Endothelial cell of umbilical vein (primary cell): ENCODE measurements around the gene BNC2. TPM values are rescaled to one million over a fixed set of nuclear protein-coding genes. Genes with fewer than 3 reads are reported as not detected.

Source experiments
- BruUV-seq: library from RNA; stranded (reverse); fragments of 400-500 nt; replicated peaks from 2 replicates; lab custom pipeline; 2021; lab: Mats Ljungman, UMichigan
- CTCF ChIA-PET: fragments of 300-600, 350-600 bp; sonication (Branson Sonifier 250); formaldehyde crosslinking; loops from one replicate; lab custom pipeline; 2021; ENCODE audit warnings: antibody characterized with exemption, inconsistent platforms; lab: Charles Lee
- POLR2A ChIA-PET: fragments of 300-600, 350-600 bp; sonication (Branson Sonifier 250); formaldehyde crosslinking; loops from one replicate; lab custom pipeline; 2021; ENCODE audit warnings: antibody characterized with exemption, inconsistent platforms; lab: Charles Lee
- DNase-seq: peaks from one replicate; pipeline ENCODE4 v3.0.0-alpha.2; 2011; ENCODE audit warnings: low read depth, low spot score
- FAIRE-seq: peaks from 2 replicates; lab custom pipeline; 2011; peaks lifted over from hg19 to GRCh38; lab: Jason Lieb, UNC
- H2AFZ ChIP-seq: 2 replicates; pipeline ENCODE4 v1.6.0; 2012; ENCODE audit warnings: low read depth, low read length, control low read depth, inconsistent platforms
- H3K27ac ChIP-seq: 2 replicates; pipeline ENCODE4 v1.5.1; 2011; ENCODE audit warnings: low read depth, mild to moderate bottlenecking, control low read depth, low read length, moderate library complexity; ENCODE audit not compliant: insufficient read depth
- H3K27me3 ChIP-seq, 2 experiments: 2 replicates each; pipeline versions ENCODE4 v1.6.0 to v1.6.1; 2011; ENCODE audit warnings: low read length in 2 of 2, mixed read lengths in 1 of 2; ENCODE audit not compliant: control insufficient read depth in 2 of 2, insufficient read depth in 2 of 2
- H3K36me3 ChIP-seq, 2 experiments: 2 replicates in 1 of 2; 3 replicates in 1 of 2; pipeline ENCODE4 v1.5.1; 2011; ENCODE audit warnings: low read length in 2 of 2, mild to moderate bottlenecking in 1 of 2, moderate library complexity in 1 of 2; ENCODE audit not compliant: control insufficient read depth in 2 of 2, insufficient read depth in 2 of 2; ENCODE audit errors: extremely low read depth in 1 of 2
- H3K4me1 ChIP-seq: 3 replicates; pipeline ENCODE4 v1.5.1; 2011; ENCODE audit warnings: mild to moderate bottlenecking, low read length; ENCODE audit not compliant: control insufficient read depth, insufficient read depth; ENCODE audit errors: extremely low read depth
- H3K4me2 ChIP-seq: 2 replicates; pipeline ENCODE4 v1.6.1; 2011; ENCODE audit warnings: low read length, control low read depth, mixed read lengths; ENCODE audit not compliant: insufficient read depth
- H3K4me3 ChIP-seq, 3 experiments: fragments of 200-600 bp in 1 of 3; sonication (generic), shearing (Covaris generic) in 1 of 3; replicated peaks in 1 of 3; 2 replicates each; pipeline ENCODE4 v1.5.1; 2011 to 2016; ENCODE audit warnings: control low read depth in 3 of 3, low read length in 3 of 3, mild to moderate bottlenecking in 2 of 3, inconsistent platforms in 1 of 3, low read depth in 1 of 3, moderate library complexity in 1 of 3; ENCODE audit not compliant: insufficient read depth in 1 of 3
- H3K79me2 ChIP-seq: 2 replicates; pipeline ENCODE4 v1.6.0; 2012; ENCODE audit warnings: low read length, inconsistent platforms; ENCODE audit not compliant: control insufficient read depth, insufficient read depth
- H3K9ac ChIP-seq: replicated peaks from 2 replicates; pipeline ENCODE3; 2011; ENCODE audit warnings: low read length, control low read depth; ENCODE audit not compliant: insufficient read depth; ENCODE audit errors: extremely low read depth
- H3K9me1 ChIP-seq: replicated peaks from 3 replicates; pipeline ENCODE4 v1.6.0; 2011; ENCODE audit warnings: mild to moderate bottlenecking, low read length; ENCODE audit not compliant: control insufficient read depth, insufficient read depth; ENCODE audit errors: extremely low read depth
- H3K9me3 ChIP-seq: replicated peaks from 2 replicates; pipeline ENCODE4 v1.5.1; 2012; ENCODE audit warnings: low read length, inconsistent platforms; ENCODE audit not compliant: control insufficient read depth, insufficient read depth
- H4K20me1 ChIP-seq: replicated peaks from 2 replicates; pipeline ENCODE3; 2011; ENCODE audit warnings: mild to moderate bottlenecking, low read length; ENCODE audit not compliant: control insufficient read depth, insufficient read depth; ENCODE audit errors: extremely low read depth
- EZH2 ChIP-seq: IDR thresholded peaks from 2 replicates; pipeline ENCODE4 v1.6.1; 2012; ENCODE audit warnings: borderline replicate concordance, low read depth, mild to moderate bottlenecking, moderate library complexity, low read length, inconsistent platforms; ENCODE audit not compliant: severe bottlenecking
- FOS ChIP-seq: IDR thresholded peaks from 2 replicates; pipeline ENCODE4 v1.6.1; 2011; ENCODE audit warnings: mild to moderate bottlenecking, low read length, moderate library complexity, borderline replicate concordance; ENCODE audit not compliant: insufficient read depth
- GATA2 ChIP-seq: IDR thresholded peaks from 2 replicates; pipeline ENCODE4 v1.7.0; 2011; ENCODE audit warnings: low read depth, mild to moderate bottlenecking, moderate library complexity, mixed read lengths, low read length; ENCODE audit not compliant: insufficient read length, insufficient read depth
- JUN ChIP-seq: IDR thresholded peaks from 2 replicates; pipeline ENCODE4 v1.6.1; 2011; ENCODE audit warnings: borderline replicate concordance, low read depth; ENCODE audit not compliant: insufficient read length, insufficient read depth
- MAX ChIP-seq: IDR thresholded peaks from 2 replicates; pipeline ENCODE4 v1.6.1; 2011; ENCODE audit not compliant: insufficient read depth, insufficient read length
- MYC ChIP-seq: IDR thresholded peaks from one replicate; pipeline ENCODE4 v1.6.1; 2011; ENCODE audit warnings: mild to moderate bottlenecking, low read depth, low read length
- POLR2A ChIP-seq: IDR thresholded peaks from 2 replicates; pipeline ENCODE4 v1.6.1; 2012; ENCODE audit warnings: low read depth, mild to moderate bottlenecking, control low read depth, low read length
- POLR2AphosphoS5 ChIP-seq: IDR thresholded peaks from 2 replicates; pipeline ENCODE4 v1.6.1; 2012; ENCODE audit warnings: low read depth, mild to moderate bottlenecking, control low read depth, low read length, moderate library complexity; ENCODE audit not compliant: insufficient read depth
- dilution Hi-C: fragments of 300-500 bp; cut with MboI; formaldehyde crosslinking; loops from one replicate; pipeline ENCODE4 v1.15.0; 2019; ENCODE audit warnings: low sequenced_read_pairs; ENCODE audit not compliant: extremely low pct_ligation_motif_present
- intact Hi-C: fragments of 100-400 bp; cut with micrococcal nuclease; formaldehyde crosslinking; loops from one replicate; pipeline ENCODE4 v1.10.0; 2022
- polyA plus RNA-seq, 4 experiments: library from polyadenylated mRNA; depleted of rRNA in 3 of 4; stranded (reverse) in 3 of 4; unstranded in 1 of 4; fragments of >200 nt; gene quantifications; 2 replicates each; pipeline versions ENCODE4 v1.2.1 to v1.2.3, GENCODE V29; 2011 to 2012; ENCODE audit warnings: missing spikeins in 1 of 4
- total RNA-seq: library from RNA; stranded (reverse); gene quantifications from 2 replicates; pipeline ENCODE4 v1.2.3, GENCODE V29; 2021
- TF ChIP-seq, protein P1 (sequence below), 2 donors: IDR thresholded peaks; 1 replicate in 1 of 2; 2 replicates in 1 of 2; pipeline ENCODE4 v1.5.1; 2011; ENCODE audit warnings: low read length in 2 of 2, mild to moderate bottlenecking in 2 of 2, moderate library complexity in 2 of 2, control low read depth in 1 of 2, inconsistent platforms in 1 of 2, low read depth in 1 of 2; ENCODE audit not compliant: insufficient read depth in 1 of 2; ENCODE audit errors: extremely low read depth in 1 of 2

BNC2 gene
- total and polyA plus RNA-seq, 2 donors (not counting 3 experiments of a cell fraction or from before 2014, with no cell fraction given), result 12.1 to 34.3 TPM

DNA sequence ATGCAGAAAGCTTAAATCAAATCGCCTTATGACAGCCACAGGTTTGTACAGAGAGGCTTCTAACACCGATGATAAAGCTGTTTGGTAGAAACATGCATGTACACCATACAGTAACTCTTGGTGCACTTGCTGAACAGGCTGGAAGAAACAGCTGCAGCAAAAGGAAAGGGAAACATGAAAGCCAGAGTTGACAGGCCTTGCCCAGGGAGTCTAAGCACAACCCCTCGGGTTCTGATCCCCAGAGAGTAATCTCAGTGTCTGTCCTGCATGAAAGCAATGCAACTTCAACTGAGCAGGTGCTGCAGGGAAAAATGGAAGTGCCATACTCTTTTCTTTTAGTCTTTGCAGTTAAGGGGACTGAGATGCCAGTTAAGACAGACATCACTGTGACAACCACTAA is 419.9 kb downstream of the BNC2 start:
- ChIA-PET CTCF (no interaction called here), POLR2A (no interaction called here)
- no peaks in the 10 kb centered on the region for H3K36me3 ChIP-seq
- FAIRE-seq (no peak), DNase-seq (no peak)
- no peak overlapping the region for H2AFZ ChIP-seq
- H3K9me3 ChIP-seq, result no peaks in the 10 kb centered on the region
- no peak overlapping the region for H3K9ac ChIP-seq
- intact Hi-C loops, result no loop called here
- H3K4me1 ChIP-seq, result no peaks in the 10 kb centered on the region
- dilution Hi-C loops, result no loop called here
- no peaks in the 10 kb centered on the region for H4K20me1 ChIP-seq
- no peak overlapping the region for H3K4me2 ChIP-seq
- no peaks in the 10 kb centered on the region for H3K79me2 ChIP-seq
- no peak overlapping the region for H3K27ac ChIP-seq
- H3K4me3 ChIP-seq, result no peak overlapping the region
- TF ChIP-seq POLR2A, result no peak
- TF ChIP-seq MYC, result no peak
- TF ChIP-seq FOS, result no peak
- TF ChIP-seq GATA2, result no peak
- TF ChIP-seq, protein P1, sequence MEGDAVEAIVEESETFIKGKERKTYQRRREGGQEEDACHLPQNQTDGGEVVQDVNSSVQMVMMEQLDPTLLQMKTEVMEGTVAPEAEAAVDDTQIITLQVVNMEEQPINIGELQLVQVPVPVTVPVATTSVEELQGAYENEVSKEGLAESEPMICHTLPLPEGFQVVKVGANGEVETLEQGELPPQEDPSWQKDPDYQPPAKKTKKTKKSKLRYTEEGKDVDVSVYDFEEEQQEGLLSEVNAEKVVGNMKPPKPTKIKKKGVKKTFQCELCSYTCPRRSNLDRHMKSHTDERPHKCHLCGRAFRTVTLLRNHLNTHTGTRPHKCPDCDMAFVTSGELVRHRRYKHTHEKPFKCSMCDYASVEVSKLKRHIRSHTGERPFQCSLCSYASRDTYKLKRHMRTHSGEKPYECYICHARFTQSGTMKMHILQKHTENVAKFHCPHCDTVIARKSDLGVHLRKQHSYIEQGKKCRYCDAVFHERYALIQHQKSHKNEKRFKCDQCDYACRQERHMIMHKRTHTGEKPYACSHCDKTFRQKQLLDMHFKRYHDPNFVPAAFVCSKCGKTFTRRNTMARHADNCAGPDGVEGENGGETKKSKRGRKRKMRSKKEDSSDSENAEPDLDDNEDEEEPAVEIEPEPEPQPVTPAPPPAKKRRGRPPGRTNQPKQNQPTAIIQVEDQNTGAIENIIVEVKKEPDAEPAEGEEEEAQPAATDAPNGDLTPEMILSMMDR (IDR thresholded peaks at IDR 0.05; ENCODE audit: extremely low read depth in 1 of 2, insufficient read depth in 1 of 2, low read depth in 1 of 2, low read length in 2 of 2), result no peak
- TF ChIP-seq POLR2AphosphoS5, result no peak
- no peak for TF ChIP-seq MAX
- TF ChIP-seq EZH2, result no peak
- no peak for TF ChIP-seq JUN
- H3K27me3 ChIP-seq, result no peaks in the 10 kb centered on the region
- H3K9me1 ChIP-seq, result no peaks in the 10 kb centered on the region
- BruUV-seq, result no TSS peak
